Measurements from ENCODE around the gene LIN28A.
A peak's percentile ranks its signal among the peaks of the same experiment; 100 is the strongest.

Gene LIN28A

DNA sequence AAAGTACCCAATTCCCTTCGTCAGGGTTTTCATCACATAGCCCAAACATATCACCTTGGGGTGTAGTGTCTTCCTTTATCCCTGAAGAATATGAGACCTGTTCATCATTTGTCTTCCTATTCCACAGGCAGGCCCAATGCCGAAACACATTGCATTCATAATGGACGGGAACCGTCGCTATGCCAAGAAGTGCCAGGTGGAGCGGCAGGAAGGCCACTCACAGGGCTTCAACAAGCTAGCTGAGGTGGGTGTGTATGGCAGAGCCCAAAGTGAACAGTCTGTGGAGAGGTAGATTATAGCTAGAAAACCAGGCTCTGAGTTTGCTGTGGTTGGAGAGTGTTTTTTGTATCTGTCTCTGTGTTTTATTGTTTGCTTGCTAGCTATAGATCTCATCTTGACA is 27.4 kb downstream of the LIN28A start:
- DNase-seq: no peak

DNA sequence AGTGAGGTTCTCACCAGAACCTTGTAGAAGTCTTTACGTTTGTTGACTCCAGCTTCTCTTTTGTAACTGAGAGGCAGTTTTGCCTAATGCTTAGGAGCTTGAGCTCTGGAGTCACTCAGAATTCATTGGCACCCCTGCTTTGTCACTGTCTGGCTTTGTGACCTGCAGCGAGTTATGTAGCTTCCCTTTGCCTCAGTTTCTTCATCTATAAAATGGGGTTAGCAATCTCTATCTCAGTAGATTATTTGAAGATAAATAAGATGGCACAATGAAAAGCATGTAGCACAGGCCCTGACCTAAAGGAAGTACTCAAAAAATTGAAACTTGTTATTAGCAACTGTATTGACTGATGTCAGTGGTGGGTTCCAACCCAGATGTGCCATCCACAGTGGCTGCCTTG is 29.6 kb downstream of the LIN28A start:
- DNase-seq: no peak

DNA sequence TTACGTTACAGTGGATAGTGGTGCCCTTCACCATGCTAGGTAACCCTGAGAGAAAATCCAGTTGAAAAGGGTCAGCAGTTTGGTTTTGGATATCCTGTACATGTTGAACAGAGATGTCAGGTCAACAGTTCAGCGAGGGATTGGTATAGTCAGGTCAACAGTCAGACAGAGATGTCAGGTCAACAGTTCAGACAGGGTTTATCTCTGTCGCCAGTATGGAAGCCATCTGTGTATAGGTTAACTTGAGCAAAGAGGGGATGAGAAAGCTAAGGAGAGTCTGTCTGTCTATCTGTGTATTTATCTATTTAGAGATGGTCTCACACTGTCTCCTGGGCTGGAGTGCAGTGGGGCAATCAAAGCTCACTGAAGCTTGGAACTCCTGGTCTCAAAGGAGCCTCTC is 39.3 kb downstream of the LIN28A start:
- no peak for DNase-seq

DNA sequence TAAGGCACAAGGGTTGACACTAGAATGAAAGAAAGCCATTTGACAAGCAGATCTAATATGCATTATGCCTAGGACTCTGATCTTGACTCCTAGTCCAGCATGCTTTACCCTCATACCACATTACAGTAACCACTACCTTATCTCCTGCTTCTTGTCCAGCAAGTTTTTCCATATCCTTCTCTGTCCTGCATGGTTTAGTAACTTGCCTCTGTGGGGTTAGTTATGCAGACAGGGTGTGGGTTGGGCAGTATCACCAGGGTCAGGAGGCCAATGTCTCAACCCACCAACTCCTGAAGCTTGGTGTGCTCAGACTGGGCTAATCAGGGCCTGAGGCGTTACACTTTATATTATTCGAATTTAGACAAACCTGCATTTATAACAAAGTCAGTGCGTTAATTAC is 40.3 kb downstream of the LIN28A start:
- no peak for DNase-seq

DNA sequence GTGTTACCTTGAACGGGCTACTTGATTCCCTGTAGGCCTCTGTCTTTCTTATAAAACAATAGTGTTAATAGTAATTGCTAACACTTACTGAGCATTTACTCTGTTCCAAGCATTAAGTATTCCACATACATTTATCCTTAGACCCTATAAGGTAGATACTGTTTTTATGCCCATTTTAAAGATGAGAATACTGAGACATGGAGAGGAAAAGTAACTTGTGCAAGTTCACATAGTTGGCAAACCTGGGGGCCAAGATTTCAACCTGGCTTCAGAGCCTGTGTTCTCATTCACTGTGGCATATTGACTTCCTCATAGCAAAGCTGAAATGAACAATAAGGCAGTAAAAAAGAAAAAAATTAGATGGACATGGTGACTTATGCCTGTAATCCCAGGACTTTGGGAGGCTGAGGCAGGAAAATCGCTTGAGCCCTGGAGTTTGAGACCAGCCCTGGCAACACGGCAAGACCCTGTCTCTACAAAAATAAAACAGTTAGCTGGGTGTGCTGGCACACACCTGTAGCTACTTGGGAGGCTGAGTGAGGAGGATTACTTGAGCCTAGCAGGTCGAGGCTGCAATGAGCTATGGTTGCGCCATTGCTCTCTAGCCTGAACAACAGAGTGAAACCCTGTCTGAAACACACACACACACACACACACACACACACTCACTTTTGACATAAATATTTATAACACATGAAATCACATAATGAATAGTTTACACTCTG is 42.0 kb downstream of the LIN28A start:
- DNase-seq: no peak

DNA sequence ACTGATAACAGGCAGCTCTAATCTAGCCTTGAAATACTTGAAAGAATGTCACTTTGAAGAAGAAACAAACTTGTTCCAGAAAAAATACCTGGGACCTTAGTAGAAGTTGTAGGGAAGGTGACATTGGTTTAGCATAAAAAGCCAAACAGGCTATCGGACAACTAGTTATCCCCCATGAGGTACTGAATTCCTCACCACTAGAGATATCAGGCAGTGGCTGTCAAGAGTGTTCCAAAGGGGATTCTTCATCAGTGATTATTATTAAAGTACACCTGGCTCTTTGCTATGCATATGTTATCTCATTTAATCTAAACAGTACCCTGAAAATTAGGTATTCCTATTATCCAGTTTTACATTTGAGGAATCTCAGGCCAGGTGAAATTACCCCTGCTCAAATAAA is 48.5 kb downstream of the LIN28A start:
- no peak for DNase-seq

DNA sequence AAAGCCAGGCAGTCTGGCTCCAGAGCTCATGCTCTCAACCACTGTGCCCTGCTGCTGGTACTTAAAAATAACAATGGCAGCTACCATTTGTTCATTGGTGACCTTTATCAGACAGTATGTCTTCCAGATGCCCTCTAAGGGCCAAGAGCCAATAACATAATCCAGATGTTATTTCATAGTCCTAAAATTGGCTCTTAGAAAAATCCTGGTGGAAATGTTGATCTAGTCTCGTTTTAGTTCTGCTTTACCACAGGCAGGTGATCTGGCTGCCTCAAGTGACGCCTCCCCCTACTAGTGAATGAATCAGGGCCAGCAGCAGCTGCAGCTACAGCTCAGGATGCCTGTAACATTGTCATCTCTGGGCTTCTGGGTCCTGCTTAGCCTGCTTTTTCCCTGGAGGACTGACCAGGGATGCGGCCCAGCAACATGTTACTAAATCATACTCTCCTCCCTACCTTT is 49.0 kb downstream of the LIN28A start:
- DNase-seq: peak; percentile 69 to 73

DNA sequence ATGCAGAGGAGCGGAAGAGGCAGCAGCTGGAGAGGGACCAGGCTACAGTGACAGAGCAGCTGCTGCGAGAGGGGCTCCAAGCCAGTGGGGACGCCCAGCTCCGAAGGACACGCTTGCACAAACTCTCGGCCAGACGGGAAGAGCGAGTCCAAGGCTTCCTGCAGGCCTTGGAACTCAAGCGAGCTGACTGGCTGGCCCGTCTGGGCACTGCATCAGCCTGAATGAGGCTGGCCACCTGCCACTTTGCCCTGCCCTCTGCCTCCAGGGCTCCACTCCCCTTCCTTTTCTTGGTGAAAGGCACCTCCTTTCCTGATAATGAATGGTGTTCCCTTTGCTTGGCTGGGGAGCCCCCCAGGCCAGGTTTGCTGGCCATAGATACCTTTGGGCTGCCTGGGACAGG is 58.3 kb downstream of the LIN28A start:
- DNase-seq: no peak

DNA sequence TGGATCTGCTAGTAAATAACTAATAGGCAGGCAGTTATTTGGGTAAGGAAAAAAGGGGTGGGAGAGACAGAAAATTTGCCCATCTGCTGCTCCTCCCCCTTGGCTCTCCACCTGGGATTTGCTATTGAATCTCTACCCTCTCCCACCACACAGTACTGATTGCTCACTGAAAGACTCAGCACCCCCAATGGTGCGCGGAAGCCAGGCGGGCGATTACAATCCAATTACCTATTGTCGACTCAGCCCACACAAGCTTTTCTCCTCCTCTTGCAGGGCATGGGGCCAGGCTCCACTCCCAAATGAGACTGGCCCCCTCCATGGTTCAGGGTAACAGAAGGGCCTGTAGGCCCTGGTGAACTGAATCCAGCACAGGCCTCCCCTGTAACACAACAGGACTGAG is 58.9 kb downstream of the LIN28A start:
- DNase-seq: no peak

DNA sequence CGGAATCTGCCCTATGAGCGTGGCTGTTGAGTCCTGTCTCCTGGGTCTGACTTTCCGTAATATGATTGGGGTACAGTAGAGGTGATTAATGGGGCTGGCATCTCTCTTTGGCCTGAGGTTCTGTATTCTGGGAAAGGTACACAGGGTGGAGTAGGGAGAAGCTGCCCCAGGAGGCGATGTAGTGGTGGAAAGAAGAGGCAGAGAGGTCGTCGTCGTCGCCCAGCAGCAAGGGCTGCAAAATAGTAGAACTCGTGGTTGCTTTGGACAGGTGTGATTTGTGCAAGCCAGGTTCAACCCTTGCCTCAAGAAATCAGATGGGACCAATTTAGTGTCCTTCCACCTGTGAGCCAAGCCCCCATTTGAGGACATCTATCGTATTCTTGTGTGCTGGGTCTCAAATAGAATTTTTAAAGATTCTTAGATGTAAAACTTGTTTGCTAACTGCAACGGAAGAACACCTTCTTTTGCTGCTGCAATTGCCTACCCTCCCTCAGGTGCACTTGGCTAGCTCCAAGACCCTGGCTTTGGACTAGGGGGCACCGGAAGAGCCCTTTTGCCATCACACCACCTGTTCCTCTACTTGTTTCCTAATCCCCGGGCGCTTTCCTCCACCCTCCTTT is 60.4 kb downstream of the LIN28A start:
- peak in 1 of 2 experiments; percentile 45 for DNase-seq

DNA sequence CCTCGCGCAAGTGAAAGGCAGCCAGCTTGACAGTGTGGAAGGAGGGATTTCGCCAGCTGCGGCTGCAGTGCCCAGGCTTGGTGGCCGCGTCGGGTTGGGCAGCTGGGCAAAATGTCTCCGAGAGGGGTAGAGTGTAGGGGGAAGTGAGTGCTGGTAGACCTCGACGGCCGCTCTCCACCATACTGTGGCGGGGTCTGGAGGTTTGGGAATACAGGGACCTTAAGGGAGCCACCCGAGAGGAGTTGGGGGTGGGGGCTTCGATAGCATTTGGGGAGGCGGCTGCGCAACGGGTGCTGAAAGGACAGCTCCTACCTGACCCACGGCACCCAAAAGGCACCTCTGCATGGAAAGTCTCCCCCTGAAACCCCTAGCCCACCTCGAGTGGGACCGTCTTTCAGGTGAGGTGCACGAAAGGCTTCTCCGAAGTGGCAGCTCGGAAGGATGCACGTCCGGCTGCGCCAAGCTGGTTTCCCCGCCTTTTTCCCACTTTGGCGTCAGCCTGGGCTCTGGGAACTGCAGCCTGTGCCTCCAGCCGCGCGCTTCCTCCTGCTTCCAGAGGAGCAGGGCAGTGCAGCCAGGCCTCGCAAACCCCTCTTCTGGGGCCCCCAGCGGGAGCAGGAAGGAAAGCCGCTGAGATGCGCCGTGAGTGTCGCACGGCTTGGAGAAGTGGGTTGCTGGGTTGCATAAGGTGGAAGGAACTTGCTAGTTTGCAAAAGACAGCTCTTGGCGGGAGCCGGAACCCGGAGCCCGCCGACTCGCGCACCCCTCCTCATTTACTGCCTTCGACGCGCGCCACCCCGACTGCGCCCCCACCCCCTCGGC is 61.1 kb downstream of the LIN28A start:
- DNase-seq: peak; percentile 73 to 79

DNA sequence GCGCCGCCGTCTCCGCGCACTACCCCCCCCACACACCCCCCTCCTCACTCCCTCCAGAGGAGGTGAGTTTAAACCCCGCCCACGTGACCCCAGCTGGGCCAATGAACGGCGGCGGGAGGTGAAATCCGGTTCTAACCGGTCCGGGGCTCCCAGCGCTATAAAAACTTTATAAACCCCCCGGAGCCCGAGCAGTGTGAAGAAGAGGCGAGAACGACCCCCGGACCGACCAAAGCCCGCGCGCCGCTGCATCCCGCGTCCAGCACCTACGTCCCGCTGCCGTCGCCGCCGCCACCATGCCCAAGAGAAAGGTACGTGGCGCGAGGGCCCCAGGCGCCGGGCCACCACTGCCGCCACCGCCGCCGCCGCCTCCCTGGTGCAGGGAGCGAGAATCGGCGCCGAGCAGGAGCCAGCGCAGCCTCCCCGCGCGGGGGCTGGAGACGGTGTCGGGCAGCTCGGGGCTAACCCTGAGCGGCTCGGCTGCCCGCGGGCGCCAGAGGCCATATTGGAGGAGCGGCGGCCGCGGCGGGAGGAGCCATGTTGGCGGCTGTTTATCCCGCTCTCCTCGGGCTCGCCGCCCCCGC is 61.8 kb downstream of the LIN28A start, which contains the start of gene HMGN2:
TSS of gene HMGN2 (plus strand) at position 121 of the 581 bp plus-strand sequence. CDS start at position 294, 173 bp downstream.
- peak; percentile 89 to 90 for DNase-seq

DNA sequence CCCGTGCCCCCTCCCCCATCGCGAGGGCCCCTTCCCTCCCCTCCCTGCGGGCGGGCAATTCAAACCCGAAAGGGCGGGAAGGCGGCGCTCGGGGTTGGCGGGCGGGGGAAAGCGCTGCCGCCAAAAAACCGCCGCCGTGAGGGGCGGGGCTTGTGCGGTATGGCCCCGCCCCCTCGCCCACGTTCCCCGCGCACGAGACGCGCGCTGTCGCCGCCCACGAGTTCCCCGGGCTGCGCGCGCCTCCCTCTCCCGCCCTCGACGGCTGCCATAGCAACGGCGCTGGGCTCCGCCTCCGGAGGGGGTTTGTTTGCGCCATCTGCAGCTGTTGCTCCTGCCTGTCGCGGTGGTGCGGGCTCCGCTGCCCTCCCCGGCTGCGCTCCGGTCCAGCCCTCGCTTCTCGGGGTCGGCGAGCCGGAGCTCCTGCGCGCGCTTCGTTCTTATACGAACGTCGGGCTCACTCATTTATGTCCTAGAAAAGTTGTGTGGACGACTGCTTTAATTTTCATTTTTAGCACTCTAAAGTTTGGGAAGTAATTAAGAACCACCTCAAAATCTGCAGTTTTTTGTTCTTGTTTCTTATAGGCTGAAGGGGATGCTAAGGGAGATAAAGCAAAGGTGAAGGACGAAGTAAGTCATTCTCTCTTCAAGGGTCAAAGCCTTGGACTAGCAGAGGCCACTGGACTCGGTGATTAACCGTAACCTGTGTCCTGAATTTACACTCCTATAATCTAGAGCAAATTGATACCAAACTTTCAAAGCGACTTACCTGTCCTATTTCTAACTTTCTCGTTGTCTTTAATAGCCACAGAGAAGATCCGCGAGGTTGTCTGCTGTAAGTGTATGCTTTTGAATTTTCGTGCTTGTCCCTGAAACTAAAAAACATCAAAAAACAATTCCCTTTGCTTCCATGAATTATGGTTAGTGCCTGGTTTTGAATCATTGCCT is 62.6 kb downstream of the LIN28A start:
- peak; percentile 78 to 84 for DNase-seq

DNA sequence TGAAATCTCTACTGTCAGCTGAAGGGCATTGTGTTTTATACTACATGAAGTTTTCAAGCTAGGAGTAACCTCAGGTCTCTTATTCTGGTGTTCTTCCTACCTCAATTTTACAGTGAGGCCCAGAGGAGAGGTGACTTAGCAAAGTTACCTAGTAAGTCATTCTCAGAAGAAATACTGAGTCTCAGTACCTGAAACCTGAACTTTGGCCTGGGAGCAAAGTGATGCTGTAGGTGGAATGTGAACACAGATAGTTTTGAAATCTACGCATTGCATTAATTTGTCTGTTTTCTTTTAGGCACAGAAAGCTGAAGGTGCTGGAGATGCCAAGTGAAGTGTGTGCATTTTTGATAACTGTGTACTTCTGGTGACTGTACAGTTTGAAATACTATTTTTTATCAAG is 64.2 kb downstream of the LIN28A start:
- DNase-seq: no peak

DNA sequence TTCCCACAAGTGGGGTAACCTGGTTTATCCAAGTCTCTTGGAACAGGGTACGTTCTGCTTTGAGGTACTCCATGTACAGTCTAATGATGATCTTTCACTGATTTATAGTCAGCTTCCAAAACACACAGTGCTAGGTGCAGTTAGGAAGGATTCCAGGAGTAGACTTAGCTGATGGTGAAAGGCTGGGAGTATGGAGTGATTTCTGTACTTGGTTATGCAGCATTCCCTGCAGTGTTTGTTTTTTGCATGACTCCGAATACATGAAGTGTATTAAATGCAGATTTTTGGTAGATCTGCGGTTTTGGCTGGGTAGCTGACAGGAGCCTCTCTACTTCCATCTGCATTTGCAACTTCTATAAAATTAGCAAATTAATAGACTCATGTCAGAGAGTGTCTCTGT is 65.4 kb downstream of the LIN28A start:
- no peak for DNase-seq

DNA sequence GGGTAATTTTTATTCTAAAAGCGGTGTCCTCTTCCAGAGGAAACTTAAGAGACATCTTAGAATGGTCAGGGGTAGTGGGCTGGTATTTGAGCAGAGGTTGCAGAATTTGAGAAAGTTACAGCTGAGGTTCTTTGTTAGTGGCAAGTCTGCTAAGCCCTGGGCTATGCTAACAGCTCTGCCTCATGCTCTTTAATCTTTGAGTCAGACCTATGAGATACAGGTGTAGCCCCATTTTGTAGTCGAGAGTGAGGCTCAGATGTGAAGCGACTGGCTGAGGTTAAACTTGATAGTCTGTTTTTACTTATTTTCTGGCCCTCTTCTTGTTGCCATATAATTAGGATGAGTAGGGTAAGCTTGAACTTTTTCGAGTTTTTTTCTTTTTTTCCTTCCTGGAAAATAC is 66.3 kb downstream of the LIN28A start:
- DNase-seq: no peak

DNA sequence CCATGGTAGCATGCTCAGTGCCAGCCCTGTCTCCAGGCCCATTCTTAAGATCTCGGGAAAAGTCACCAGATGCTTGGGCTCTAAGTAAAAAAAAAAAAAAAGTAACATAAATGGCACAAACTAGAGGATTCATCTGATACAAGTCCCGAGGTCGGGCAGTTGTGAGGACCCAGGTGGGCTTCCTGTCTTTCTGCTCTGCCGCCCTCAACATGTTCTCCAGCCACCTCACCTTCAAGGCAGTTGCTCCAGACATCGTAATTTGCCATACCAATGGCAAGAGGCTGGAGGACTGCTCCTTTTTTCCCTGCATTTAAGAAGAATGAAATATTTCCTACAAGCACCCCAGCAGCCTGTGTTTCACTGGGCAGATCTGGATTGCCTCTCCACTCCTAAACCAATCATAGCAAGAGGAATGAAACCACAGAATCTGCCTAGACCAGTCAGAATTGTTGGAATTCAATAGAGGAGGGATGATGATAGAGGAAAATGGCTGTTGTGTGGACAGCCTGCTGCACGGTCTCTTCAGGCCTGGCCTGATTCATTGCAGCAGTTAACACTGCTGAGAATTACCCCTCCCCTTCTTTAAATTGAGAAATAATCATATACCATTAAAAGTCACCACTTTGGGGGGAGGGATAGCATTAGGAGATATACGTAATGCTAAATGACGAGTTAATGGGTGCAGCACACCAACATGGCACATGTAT is 67.0 kb downstream of the LIN28A start:
- no peak for DNase-seq

DNA sequence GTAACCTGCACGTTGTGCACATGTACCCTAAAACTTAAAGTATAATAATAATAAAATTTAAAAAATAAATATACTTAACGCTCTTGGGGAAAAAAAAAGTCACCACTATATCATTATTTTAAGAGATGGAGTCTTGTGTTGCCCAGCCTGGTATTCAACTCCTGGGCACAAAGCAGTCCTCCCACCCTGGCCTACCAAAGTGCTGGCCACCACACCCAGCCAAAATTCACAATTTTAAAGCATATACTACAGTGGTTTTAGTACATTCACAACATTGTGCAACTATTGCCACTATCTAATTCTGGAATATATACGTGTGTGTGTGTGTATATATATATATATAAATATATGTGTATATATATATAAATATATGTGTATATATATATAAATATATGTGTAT is 67.5 kb downstream of the LIN28A start:
- DNase-seq: no peak

DNA sequence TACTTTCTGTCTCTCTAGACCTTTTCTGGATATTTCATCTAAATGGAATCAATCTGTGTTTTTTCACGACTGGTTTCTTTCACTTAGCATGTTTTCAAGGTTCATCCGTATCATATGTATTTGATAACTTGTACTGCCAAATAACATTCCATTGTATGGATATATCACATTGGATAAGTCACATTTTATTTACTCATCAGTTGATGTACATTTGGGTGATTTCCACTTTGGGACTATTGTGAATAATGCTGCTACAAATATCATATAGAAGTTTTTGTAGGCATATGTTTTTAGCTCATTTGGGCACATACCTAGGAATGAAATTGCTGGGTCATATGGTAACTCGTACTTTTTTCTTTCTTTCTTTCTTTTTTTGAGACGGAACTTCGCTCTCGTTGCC is 68.4 kb downstream of the LIN28A start:
- no peak for DNase-seq
